ENCODE measurements around the gene SLC25A21. TPM values are rescaled to one million over a fixed set of nuclear protein-coding genes. Genes with fewer than 3 reads are reported as not detected.

The SLC25A21 gene
- total and polyA plus RNA-seq, 10 of the 15 experiments (the other 5 are each of a cell fraction or from before 2014, with no cell fraction given): 0.06 to 0.72 (median 0.17) TPM; not detected in 3

DNA sequence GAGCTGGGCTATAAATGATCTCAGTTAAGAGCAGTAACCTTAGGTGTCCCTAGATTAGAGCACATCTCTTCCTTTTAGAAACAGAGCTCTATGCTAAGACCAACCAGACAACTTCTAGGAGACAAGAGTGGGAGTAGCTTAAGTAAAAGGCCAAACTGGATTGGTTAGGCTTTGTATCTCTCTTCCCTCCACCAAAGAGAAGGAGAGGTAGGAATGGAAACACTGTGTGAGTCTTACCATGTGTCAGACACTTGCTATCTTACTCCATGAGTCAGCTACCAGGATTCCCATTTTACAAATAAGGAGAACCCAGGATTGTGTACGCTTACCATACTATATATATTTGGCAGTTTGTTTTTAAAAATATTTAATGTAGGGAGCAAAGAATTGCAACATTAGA is 387.9 kb downstream of the SLC25A21 start:
- SMC1A ChIA-PET (ENCODE audit: uncharacterized antibody, unreplicated experiment): interaction anchor here (0.6 to 1.3 kb wide), 5 partner anchors 9 to 157 kb away, joined by 3 to 4 read pairs (median 3); no protein-coding TSS in a partner anchor
- BruUV-seq (replicated peaks): no TSS peak
- in situ Hi-C loops (cut with MboI) (no loop called here), intact Hi-C loops (cut with micrococcal nuclease; ENCODE audit: unreplicated experiment) (no loop called here)
- ATAC-seq: no peak
- FAIRE-seq: no peak
- WGBS (ENCODE audit: insufficient coverage, insufficient replicate concordance, low lambda C conversion rate, missing lambda C conversion rate): 11% methylated on average over 1 of the region's 1 CpG
- POLR2A ChIA-PET: no interaction called here
- no peaks in the 10 kb centered on the region for H3K36me3 ChIP-seq (ENCODE audit: control insufficient read depth in 2 of 2, insufficient read depth in 2 of 2, low read length in 1 of 2)
- H3K79me2 ChIP-seq (ENCODE audit: control insufficient read depth, insufficient read depth, low read length): no peaks in the 10 kb centered on the region
- no peak overlapping the region for H2AFZ ChIP-seq (ENCODE audit: control insufficient read depth, low read depth, low read length)
- no peaks in the 10 kb centered on the region for H3K4me1 ChIP-seq (ENCODE audit: control insufficient read depth, insufficient read depth, low read length)
- no peaks in the 10 kb centered on the region for H3K9me3 ChIP-seq (replicated peaks; ENCODE audit: control insufficient read depth, insufficient read depth, low read length)
- CTCF ChIA-PET: interaction anchor here (0.9 to 1.4 kb wide), 4 partner anchors 11 to 157 kb away, joined by 3 to 4 read pairs (median 3); no protein-coding TSS in a partner anchor
- H3K9ac ChIP-seq (ENCODE audit: control insufficient read depth, insufficient read depth, low read length): no peak overlapping the region
- no peak for DNase-seq (ENCODE audit: low read depth, low spot score)
- H3K4me3 ChIP-seq: no peak overlapping the region
- H4K20me1 ChIP-seq (ENCODE audit: control insufficient read depth, insufficient read depth): no peaks in the 10 kb centered on the region
- H3K27me3 ChIP-seq (replicated peaks in 1 of 2; ENCODE audit: control insufficient read depth in 2 of 2, insufficient read depth in 2 of 2, low read length in 1 of 2): no peaks in the 10 kb centered on the region
- RAD21 ChIA-PET (ENCODE audit: unreplicated experiment): no interaction called here
- no peak overlapping the region for H3K27ac ChIP-seq (ENCODE audit: control insufficient read depth, insufficient read depth)
- no peak overlapping the region for H3K4me2 ChIP-seq (ENCODE audit: control insufficient read depth, insufficient read depth)
- TF ChIP-seq TCF3 (IDR thresholded peaks at IDR 0.05; ENCODE audit: borderline replicate concordance, insufficient read depth, low read depth, low read length) (no peak), ZBTB4 (CRISPR knock-in tag; IDR thresholded peaks at IDR 0.05) (no peak), NR2F1 (conservative IDR thresholded peaks at IDR 0.05) (no peak), ZNF24 (IDR thresholded peaks at IDR 0.05) (no peak), TCF7 (IDR thresholded peaks at IDR 0.05; ENCODE audit: borderline replicate concordance) (no peak), ZNF687 (IDR thresholded peaks at IDR 0.05) (no peak), GATAD2B (conservative IDR thresholded peaks at IDR 0.05; ENCODE audit: low read depth) (no peak), CBFB (IDR thresholded peaks at IDR 0.05; ENCODE audit: low read depth) (no peak), PAX8 (IDR thresholded peaks at IDR 0.05) (no peak), SREBF2 (IDR thresholded peaks at IDR 0.05; ENCODE audit: low read length) (no peak), TARDBP (IDR thresholded peaks at IDR 0.05; ENCODE audit: borderline replicate concordance) (no peak)
- TF ChIP-seq, protein P1, sequence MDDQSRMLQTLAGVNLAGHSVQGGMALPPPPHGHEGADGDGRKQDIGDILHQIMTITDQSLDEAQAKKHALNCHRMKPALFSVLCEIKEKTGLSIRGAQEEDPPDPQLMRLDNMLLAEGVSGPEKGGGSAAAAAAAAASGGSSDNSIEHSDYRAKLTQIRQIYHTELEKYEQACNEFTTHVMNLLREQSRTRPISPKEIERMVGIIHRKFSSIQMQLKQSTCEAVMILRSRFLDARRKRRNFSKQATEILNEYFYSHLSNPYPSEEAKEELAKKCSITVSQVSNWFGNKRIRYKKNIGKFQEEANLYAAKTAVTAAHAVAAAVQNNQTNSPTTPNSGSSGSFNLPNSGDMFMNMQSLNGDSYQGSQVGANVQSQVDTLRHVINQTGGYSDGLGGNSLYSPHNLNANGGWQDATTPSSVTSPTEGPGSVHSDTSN (IDR thresholded peaks at IDR 0.05; ENCODE audit: insufficient replicate concordance, low read depth, low read length): no peak
- TF ChIP-seq, protein P2, sequence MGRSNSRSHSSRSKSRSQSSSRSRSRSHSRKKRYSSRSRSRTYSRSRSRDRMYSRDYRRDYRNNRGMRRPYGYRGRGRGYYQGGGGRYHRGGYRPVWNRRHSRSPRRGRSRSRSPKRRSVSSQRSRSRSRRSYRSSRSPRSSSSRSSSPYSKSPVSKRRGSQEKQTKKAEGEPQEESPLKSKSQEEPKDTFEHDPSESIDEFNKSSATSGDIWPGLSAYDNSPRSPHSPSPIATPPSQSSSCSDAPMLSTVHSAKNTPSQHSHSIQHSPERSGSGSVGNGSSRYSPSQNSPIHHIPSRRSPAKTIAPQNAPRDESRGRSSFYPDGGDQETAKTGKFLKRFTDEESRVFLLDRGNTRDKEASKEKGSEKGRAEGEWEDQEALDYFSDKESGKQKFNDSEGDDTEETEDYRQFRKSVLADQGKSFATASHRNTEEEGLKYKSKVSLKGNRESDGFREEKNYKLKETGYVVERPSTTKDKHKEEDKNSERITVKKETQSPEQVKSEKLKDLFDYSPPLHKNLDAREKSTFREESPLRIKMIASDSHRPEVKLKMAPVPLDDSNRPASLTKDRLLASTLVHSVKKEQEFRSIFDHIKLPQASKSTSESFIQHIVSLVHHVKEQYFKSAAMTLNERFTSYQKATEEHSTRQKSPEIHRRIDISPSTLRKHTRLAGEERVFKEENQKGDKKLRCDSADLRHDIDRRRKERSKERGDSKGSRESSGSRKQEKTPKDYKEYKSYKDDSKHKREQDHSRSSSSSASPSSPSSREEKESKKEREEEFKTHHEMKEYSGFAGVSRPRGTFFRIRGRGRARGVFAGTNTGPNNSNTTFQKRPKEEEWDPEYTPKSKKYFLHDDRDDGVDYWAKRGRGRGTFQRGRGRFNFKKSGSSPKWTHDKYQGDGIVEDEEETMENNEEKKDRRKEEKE (IDR thresholded peaks at IDR 0.05): no peak

All from GM12878 (cell line).